ENCODE results near the gene RAB27A.

DNA sequence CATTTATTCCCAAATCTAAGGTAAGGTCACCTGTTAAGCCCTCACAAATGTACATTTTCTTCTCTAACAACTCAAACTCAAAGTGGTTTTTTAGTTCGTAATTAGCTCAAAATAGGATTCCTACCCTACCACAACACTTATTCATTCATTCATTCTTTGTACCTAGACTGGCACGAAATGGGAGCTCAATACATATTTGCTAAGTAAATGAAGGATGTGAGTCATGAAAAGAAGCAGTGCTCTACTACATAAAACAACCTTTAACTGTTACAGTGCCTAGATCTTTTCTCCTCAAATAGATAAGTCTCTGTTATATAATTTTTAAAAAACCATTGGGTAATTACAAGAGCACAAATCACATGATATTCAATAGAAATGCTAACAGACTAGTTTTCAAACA, 105.9 kb downstream of the RAB27A start:
- TF ChIP-seq CTCF (IDR thresholded peaks at IDR 0.05) (no peak), EP300 (IDR thresholded peaks at IDR 0.05) (no peak), POLR2AphosphoS5 (IDR thresholded peaks at IDR 0.05) (no peak), POLR2A (IDR thresholded peaks at IDR 0.05) (no peak)

All from gastroesophageal sphincter (tissue), 3 donors.